Stimulated activated CD8-positive, alpha-beta memory T cell treated with anti-CD3 and anti-CD28 coated beads, Interleukin-4, amount 100 ng/mL, for 24 hours (primary cell): Measurements from ENCODE around the gene KCNG2.

Experiments
- DNase-seq: peaks from one replicate; pipeline ENCODE4 v3.0.0-alpha.2; 2020; ENCODE audit warnings: low read depth

Gene KCNG2

GRCh38 chr18:79943608-79944125 is 145.9 kb downstream of the KCNG2 start:
- DNase-seq: no peak

GRCh38 chr18:79944126-79944731 is 146.5 kb downstream of the KCNG2 start:
- DNase-seq: no peak

DNA sequence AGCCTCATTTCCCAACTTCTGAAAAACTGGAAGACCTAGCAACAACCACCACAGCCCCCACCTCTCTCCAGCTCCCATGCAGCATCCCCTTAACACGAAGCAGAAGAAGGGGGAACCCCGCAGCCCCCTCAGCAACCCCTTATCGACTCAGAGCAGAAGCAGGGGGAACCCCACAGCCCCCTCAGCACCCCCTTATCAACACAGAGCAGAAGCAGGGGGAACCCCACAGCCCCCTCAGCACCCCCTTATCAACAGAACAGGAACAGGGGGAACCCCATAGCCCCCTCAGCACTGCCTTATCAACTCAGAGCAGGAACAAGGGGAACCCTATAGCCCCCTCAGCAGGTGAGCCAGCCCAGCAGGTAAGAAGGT is 147.0 kb downstream of the KCNG2 start:
- no peak for DNase-seq

- DNase-seq: no peak
Measured at GRCh38 chr18:79945118-79946042, 147.6 kb downstream of the KCNG2 start.

- no peak for DNase-seq
Measured at GRCh38 chr18:79947054-79947755, 149.5 kb downstream of the KCNG2 start.

DNA sequence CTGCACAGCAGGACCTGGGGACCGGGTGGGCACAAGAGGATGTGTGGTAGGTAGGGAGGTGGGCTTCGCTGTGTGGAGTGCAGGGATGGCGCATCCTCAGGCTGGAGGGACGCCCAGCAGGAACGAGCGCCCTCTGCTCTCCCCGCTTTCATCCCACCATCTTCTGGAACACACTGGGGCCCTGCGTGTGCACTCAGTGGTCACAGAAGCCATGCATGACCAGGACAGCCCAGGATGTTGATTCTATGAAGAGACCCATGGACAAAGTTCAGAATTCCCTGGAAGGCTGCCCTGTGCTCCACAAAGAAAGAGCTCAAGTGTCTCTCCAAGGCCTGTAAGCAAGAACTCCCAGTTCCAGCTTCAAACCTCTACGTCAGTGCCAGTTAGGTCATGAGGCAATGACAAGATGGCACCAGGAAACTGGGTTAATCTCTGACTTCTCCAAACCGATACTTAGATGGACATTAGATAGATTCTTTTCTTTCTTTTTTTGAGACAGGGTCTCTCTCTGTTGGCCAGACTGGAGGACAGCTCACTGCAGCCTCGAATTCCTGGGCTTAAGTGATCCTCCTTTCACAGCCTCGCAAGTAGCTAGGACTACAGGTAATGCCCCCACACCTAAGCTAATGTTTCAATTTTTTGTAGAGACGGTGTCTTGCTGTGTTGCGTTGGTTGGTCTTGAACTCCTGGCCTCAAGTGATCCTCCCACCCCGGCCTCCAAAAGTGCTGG is 150.3 kb downstream of the KCNG2 start:
- DNase-seq: no peak

- DNase-seq: no peak
Measured at GRCh38 chr18:79948719-79949411, 151.1 kb downstream of the KCNG2 start.
